ENCODE measurements around the gene MFN2.

DNA sequence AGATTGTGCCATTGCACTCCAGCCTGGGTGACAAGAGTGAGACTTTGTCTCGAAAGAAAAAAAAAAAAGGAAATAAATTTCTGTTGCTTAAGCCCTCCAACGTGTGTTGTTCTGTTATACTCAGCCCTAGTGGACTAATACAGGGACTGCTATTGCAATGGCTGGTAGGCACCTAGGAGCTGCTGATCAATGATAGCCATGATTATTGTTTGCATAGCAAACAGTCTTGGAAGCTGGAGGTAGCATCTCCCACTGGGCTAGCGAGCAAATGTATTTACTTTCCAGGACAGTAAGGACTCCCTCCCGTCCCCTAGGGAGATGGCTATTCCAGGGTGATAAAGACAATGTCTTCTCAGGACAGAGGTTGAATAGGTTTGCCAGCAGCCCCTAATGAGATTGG, 69.4 kb downstream of the MFN2 start:
- TF ChIP-seq, protein P1, sequence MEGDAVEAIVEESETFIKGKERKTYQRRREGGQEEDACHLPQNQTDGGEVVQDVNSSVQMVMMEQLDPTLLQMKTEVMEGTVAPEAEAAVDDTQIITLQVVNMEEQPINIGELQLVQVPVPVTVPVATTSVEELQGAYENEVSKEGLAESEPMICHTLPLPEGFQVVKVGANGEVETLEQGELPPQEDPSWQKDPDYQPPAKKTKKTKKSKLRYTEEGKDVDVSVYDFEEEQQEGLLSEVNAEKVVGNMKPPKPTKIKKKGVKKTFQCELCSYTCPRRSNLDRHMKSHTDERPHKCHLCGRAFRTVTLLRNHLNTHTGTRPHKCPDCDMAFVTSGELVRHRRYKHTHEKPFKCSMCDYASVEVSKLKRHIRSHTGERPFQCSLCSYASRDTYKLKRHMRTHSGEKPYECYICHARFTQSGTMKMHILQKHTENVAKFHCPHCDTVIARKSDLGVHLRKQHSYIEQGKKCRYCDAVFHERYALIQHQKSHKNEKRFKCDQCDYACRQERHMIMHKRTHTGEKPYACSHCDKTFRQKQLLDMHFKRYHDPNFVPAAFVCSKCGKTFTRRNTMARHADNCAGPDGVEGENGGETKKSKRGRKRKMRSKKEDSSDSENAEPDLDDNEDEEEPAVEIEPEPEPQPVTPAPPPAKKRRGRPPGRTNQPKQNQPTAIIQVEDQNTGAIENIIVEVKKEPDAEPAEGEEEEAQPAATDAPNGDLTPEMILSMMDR (conservative IDR thresholded peaks at IDR 0.05; ENCODE audit: low read length) = 0 out of 2 replicates have a peak, but pooled peaks have one; percentile 21
- no peak for TF ChIP-seq EZH2phosphoT487 (IDR thresholded peaks at IDR 0.05; ENCODE audit: borderline replicate concordance, low read depth, low read length)
